RKO (cell line): Measurements from ENCODE around the gene TPGS2.
"Not testable (repeated sequence)": the region's sequence is repeated elsewhere in the genome, so short reads cannot be mapped to it uniquely, and the experiment has no call there.

Experiments used
- DNase-seq: peaks from one replicate; pipeline ENCODE4 v3.0.0-alpha.2; 2016; ENCODE audit warnings: low spot score

Gene TPGS2

DNA sequence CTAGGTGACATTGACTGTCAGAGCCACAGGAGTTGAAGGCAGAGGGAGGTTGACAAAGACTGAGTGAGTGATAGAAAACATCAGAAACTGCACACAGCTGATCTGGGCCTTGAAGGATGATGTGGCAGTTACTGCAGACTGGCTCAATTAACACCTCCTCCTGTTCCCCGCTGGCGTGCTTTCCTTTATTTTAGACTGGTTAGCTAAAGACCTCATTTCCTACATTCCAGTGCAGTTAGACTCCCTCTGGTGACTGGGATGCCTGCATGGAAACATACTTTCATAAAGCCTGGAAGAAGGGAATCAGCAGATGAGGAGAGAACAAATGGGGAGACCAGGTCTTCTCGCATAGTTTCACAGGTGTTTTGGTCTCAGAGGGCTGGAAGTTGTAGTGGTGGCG is 7.1 kb downstream of the TPGS2 start:
- DNase-seq, result no peak

DNA sequence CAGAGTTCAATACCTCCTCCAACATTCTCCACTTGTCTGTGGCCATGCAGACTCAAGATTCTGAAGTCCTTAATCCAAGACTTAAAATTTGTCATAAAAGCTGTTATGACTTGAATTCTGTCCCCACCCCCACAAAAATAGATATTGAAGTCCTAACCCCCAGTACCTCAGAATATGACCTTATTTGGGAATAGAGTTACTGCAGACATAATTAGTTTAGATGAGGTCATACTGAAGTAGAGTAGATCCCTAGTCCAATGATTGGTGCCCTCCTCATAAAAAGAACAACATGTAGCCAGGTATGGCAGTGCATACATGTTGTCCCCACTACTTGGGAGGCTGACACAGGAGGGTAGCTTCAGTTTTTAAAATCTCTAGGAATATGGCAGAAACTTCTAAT is 9.2 kb downstream of the TPGS2 start:
- DNase-seq, result no peak

DNA sequence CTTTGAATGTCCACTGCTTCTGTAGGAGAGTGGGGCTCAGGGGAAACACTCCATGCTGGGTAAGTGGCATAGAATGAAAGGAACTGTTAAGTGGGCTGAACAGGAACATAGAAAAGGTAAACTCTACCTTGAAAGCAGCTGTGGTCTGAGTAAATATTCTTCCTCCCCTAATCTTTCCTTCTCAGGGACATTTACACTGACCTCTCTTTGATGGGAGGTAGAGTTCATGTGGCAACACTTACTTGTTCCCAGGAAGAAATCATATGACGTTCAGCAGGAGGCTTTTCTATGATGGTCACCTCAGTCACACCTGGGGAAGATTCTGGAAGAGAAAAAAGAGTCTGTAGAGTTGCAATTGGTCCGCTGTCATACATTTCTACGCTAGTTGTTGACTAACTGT is 10.2 kb downstream of the TPGS2 start:
- DNase-seq, result no peak

DNA sequence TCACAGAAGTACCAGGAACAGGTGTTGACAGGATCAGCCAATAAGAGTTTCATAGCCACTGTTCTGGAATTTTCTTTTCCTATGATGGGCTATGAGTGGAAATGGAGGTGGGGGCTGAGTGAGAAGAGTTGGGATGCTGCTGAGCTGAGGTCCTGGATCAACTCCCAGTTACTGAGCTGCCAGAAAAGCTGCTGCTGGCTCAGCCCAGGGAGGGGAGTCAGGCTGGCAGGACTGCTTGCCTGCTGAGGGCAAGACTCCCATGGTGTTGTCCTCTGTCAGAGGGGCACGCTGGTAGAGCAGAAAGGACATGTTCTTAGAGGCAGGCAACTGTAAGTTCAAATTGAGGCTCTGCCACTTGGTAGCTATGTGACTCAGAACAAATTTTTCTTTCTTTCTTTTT is 11.8 kb downstream of the TPGS2 start:
- no peak for DNase-seq

DNA sequence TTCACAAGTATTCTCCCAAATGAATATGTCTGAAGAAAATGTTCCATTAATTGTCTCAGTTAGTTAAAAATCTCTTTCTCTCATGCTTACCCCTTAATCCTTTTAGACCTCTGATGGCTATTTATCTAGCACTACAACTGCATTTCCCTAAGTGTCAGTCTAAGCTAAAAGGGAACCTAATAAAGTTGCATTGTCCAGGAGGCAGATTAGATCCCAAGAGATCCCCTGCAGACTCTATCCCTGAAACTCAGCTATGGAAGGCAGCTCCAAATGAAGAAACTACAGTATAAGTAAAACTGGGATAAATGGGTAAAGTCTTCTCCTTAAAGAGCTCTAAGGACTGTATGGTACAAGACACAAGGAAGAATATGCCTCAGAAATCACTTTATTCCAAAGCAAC is 12.7 kb downstream of the TPGS2 start:
- not testable (repeated sequence) for DNase-seq

DNA sequence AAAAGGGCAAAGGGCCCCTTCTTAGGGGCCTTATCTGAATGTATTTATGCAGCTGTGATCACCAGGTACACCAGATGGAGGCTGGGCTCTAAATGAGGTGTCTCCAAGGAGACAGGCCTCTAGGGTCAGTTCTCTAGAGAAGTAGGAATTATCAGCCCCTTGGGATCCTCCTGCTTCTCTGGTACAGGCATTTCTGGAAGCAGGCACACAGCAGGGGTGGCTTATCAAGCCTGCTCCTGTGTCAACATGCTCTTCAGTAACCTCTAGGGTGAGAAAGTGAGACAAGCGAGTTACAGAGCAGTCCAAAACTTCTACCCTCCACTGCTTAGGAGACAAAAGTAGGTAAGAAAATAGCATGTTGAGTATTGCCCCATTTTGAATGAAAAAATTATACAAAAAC is 13.8 kb downstream of the TPGS2 start:
- no peak for DNase-seq

DNA sequence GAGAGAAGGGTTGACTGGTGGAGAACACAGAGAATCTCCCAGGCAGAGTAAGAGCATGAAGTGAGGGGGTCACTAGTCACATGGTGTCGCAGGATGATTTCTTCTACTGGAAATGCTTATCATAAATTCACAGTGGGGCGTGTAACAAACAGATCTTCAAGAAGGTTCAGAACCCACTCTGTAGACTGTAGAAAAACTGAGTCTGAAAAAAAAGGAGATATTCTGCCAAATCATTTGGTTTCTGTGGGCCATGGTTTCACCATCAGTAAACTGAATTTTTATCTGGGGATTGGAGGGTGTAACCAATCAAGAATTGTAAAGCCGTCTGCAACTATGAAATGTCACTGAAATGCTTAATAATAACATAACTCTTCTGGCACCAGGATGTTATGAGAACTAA is 15.0 kb downstream of the TPGS2 start:
- DNase-seq, result no peak

DNA sequence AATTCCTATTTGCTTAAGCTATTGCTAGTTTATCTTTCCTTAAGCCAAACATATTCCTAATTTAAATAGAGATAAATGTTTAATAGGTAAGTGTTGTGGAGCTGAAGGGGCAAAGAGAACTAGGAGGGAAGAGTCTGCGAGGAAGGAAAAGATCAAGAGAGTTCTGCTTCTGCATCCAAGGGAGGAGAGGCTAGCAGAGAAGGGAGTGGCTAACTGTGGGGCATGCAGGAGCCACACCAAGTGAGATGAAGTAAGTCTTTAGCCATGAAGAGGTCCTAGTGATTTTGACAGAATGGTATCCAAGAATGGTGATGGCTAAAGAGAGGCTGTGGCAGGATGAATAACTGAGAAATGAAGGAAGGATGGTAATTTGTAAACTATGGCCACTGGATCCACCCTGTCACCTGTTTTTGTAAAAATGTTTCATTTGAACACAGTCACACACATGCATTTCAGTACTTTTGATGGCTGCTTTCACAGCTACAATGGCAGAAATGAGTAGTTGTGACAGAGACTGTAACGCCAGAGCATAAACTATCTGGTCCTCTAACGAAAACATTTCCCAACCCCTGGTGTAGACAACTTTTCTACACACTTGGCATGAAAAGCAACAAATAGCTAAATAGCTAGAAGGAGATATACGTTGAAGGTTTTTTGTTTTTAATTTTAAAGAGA is 15.6 kb downstream of the TPGS2 start:
- no peak for DNase-seq

DNA sequence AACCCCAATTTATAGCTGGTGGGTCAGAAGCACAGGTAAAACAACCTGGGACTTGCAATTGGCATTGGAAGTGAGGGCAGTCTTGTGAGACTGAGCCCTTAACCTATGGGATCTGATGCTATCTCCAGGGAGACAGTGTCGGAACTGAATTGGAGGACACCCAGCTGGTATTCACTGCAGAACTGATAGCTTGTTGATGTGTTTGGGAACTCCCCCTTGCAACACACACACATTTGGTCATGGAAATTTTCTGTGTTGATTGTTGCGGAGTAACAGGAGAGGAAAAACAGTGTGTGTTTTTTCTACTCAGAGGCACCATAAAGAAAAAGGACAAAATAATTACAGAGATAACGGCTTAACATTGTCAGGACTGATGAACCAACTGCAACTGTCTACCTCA is 16.1 kb downstream of the TPGS2 start:
- DNase-seq, result no peak

DNA sequence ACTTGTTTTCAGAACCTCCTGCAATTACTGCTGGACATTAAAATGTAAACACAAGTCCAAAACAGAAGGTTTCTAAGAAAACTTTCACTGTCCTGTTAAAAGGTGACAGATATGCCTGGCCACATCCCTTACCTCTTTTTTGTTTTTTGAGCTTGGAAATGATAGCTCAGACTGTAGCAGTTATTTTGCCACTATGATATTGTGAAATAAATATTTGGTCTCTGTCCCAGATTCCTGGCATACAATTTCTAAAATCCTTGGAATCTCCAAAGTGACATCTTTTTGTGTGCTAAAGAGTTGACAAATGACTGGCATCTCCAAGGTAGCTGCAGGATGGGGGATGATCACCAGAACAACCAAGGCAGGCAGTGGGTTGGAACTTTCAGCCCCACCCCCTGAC is 16.8 kb downstream of the TPGS2 start:
- no peak for DNase-seq

DNA sequence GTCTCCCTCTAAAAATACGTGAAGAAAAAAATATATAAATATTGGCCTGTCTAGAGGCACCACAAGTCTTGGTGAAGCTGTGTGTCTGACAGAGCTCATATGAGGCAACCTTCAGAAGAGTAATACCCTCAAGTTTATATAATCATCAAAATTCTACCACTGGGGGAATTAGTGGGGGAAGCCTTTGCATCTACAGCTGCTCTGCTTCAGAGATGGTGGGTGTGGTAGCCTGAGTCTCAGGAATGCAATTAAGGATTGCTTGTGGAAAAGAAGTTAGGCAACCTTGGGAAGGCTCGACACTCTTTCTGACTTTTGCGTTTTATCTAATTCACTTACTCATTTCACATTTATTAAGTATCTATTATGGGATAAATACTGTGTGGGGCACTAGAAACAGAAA is 17.4 kb downstream of the TPGS2 start:
- DNase-seq, result no peak

DNA sequence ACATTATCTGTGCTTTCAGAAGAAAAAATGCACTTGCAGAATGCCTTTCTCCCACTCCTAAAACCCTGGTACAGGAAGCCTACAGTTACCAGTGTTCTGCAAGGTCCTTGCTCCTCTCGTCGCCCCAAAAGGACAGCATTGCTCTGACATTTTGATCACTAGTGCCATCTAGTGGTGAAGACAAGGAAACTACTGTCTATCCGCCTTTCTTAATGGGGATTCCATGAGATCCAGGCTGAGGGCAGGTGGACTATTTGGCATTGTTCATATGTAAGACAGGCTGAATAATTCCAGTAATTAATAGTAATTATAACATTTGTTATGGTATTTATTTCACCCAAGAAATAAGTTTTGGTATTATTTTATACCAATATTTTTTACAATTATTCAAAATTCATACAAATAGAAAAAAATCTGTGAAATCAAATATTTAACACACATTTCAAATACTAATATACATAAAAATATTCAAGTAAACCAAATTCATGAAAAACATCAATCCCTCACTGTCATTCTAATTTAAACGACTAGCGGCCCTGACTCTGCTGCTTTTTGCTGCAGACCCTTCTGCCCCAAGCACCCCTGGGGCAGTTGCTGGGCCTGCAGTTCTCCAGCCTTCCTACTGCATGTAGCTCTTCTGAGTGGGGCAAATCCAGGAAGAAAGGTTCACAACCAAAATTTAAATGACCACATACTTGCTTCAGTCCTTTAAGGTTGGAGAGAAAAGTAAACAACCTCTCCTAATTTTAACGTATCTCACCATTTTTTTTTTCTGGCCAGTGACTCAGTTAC is 19.0 kb downstream of the TPGS2 start:
- DNase-seq, result peak; percentile 87

DNA sequence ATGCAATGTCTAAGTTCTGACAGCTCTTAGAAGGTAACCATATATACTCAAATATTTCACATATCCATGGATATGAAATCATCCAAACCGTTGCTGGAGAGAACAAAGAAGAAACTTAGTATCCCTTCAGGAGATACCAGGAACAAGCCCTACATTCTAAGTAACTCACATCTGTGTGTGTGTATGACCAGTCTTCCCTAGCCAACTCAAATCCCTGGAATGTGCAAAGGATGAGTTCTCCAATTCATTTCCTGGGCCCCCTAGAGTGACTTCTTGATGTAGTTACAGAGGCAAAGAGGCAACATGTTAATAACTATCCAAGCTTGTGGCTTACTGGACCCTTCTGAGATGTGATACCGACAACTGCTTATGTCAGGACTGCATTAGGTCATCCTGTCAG is 20.1 kb downstream of the TPGS2 start:
- no peak for DNase-seq

DNA sequence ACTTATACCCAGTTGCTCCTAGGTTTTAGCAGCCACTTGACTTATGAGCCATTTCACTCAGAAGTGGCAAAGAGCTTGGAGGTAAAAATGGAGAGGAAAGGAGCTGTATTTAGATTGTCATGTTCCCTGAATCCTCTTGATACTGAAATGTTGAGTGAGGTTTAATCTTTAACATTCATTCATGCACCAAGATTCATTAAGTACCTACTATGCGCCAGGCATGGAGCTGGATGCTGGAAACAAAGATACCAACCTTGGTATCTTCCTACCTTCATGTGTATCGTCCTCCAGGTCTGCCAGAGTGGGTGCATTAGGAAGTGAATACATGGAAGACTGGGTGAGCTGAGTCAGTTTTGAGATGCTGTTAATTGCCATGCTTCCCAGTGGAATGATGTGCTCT is 23.7 kb downstream of the TPGS2 start:
- no peak for DNase-seq

DNA sequence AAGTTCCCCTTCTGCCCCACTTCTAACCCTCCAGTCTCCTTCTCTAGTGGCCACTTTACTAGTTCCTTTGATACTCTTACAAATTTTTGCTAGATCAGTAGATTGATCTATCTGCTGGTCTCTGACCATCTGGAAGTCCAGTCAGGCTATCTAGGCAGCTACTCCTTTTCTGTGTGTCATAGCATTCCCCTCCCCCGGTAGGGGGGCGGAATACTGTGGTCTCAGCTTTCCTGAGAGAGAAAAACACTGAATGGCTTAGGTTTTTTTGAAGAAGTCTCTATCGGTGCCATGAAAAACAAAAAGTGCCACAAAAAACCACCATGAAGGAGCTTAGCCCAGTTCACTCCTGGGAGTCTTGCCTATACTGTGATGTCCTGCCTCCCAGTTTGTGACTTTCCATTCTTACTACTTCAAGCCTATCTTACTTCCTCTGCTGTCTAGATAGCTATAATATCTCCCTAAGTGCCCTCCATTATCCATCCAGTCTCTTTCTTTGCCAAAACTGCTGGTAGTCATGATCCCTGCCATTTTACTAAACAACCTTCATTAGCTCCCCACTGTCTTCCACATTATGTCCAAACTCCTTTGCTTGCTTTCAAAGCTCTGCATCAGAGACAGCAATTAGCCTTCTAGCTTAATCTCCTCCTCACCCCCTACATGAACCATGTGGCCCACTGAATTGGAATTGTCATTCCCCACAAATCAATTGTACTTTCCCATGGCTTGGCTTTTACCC is 29.9 kb downstream of the TPGS2 start:
- no peak for DNase-seq

DNA sequence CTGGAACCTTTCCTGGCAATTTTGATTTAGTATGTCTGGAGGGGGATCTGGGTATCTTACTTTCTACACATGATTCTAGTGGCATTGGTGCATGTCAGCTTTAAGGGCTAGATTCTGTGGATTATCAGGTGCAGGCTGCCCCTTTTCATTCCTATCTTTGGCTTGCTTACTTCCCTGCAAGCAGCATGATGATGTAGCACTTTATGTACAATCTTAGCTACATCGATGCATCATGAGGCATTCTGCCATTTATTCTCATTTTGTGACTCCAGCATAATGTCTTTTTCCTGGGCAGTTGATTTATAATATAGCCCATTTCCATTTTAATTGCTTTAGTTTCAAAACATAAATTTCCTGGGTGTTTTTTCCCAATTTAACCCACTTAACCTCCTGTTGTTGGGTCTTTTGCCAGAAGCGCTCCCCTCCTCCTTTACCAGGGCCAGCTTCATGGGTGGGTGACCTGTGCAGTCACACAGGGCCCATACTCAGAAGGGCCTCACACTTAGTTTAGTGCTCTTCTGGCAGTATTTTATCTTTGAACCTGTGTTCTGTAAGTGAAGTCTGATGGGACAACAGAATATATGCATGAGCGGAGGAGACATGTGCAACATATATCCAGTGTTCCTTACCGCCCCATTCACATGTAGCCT is 36.0 kb downstream of the TPGS2 start:
- no peak for DNase-seq

DNA sequence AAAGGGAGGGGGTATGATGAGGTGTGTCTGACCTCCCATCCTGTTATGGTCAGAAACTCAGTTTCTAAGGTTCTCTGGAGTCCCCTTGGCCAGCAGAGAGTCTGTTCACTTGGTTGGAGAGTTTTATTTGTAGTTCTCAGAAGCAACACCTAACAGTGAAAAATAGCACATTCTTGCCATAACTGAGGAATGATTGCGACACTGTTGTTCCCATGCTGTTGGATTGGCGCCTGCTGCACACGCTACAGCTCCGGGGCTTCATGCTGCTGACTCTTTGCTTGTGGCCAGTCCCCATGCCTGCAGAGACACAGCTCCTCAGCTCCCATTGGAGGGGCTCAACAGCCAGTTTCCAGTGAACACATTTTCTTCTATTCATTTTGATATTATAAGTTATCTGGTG is 42.1 kb downstream of the TPGS2 start:
- DNase-seq, result no peak

DNA sequence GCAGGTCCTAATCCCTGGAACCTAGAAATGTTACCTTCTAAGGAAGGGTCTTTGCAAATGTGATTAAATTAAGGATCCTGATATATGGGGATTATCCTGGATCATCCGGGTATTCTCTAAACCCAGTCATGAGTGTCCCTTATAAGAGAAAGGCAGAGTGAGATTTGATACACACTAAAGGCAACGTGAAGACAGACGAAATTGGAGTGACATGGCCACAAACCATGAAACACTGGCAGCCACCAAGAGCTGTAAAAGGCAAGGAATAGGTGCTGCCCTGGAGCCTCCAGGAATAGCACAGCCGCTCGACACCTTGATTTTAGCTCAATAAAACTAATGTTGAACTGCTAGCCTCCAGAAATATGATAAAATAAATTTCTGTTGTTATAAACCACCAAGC is 45.0 kb downstream of the TPGS2 start:
- no peak for DNase-seq

DNA sequence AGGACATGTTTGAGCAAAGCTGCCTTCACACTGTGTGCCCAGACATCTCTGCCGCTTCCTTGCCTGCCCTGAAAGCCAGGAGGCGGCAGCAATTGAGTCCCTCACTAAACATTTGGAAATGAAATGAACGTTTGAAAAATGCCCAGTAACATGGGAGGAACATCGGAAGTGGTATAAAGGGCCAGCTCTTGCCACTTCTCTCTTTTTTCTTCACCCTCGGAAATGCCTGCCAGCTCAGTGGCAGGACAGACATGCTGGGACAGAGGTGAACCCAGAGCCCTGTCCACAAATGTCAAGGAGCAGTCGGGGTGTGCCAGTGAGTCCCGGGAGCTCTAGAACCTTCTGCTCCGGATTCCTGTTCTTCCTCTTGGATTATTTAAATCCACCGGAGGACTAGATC is 46.1 kb downstream of the TPGS2 start:
- no peak for DNase-seq

DNA sequence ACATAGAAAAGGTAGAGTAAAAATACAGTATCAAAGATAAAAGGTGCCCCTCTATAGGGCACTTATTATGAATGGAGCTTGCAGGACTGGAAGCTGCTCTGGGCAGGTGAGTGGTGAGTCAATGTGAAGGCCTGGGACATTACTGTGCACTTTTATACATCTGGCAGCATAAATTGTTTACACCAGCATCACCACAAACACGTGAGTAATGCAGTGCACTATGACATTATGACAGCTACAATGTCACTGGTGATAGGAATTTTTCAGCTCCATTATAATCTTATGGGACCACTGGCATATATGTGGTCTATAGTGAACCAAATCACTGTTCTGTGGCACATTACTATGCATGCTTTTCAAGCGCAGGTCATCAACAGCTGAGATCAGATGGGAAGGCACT is 48.1 kb downstream of the TPGS2 start:
- DNase-seq, result no peak

DNA sequence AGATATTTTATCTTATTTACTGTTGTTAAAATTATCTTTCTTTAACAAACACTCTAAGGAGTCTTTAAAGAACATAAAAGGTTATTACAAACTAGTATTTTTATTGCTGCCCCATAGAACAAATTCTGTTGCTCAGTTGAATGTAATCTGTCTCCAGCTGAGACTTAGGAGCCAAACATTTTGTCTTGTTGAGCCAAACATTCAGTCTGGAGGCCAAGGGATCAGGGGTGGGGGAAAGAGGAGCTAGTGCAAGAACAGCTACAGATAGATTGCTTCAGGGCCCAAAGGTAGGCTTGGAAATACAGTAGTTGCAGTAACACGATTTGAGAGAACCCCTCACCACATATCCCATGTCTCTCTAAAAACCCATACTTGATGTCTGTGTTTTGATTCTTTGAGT is 51.2 kb downstream of the TPGS2 start:
- no peak for DNase-seq

DNA sequence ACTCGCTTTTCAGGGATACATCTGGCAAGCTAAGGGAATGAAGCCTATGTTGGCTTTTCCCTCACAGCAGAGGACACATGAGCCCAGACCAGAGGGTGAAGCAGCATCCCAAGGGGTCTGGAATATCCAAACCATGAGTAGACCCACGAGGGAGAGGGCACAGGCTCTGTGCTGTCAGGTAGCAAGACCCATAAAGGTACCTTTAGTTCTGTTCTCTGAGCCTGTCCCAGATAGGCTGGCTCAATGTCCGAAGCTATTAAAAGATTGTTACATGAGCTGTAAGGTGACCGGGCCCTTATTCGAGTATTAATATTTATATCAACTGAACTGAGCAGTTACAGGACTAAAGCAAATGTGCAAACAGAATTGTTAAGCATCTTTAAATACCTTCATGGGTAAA is 52.2 kb downstream of the TPGS2 start:
- DNase-seq, result no peak

DNA sequence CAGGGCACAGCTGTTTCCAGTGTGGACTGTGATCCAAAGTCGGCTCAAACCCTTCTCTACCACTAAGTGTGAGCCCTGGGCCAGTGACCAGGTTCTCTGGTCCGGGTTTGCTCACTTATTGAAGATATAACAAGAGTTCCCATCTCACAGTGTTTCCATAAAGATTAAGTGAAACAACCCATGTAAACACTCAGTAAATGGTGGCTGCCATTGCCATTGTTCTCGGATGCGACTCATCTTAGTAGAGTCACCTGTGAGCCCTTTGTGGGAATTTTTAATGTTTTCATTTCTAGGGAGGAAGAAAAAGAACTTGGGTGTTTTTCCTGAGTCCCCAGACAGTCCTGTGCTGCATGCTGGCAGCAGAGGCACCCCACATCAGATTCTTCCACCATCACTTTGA is 53.4 kb downstream of the TPGS2 start:
- DNase-seq, result no peak
